ENCODE results near the gene ACTMAP. TPM values are rescaled to one million over a fixed set of nuclear protein-coding genes. Genes with fewer than 3 reads are reported as not detected.

The ACTMAP gene
- total RNA-seq, 1 experiment from 2014 or later: 16.8 TPM

GRCh38 chr19:40737102-40737644 lies 13.1 kb downstream of the ACTMAP start:
- ChIA-PET RAD21 (ENCODE audit: low non-redundant PET in 1 of 2, low total read pairs in 2 of 2, uncharacterized antibody in 2 of 2, unreplicated experiment in 2 of 2) (no interaction called here), POLR2A (no interaction called here), CTCF (no interaction called here)
- H4K20me1 ChIP-seq (ENCODE audit: insufficient read depth): no peaks in the 10 kb centered on the region
- H3K4me3 ChIP-seq (replicated peaks in 1 of 2; ENCODE audit: low read depth in 1 of 2, low read length in 2 of 2): no peak overlapping the region
- ATAC-seq (no peak), DNase-seq (ENCODE audit: low read depth, low spot score) (no peak)
- intact Hi-C loops (cut with micrococcal nuclease): no loop called here
- BruUV-seq (replicated peaks): no TSS peak
- peaks cover 14 to 17% of the 10 kb centered on the region in 2 experiments; a peak in 3 of 4 replicates for H3K36me3 ChIP-seq (ENCODE audit: control insufficient read depth in 1 of 2, insufficient read depth in 2 of 2, low read length in 2 of 2)
- H3K9me3 ChIP-seq (ENCODE audit: control insufficient read depth in 1 of 2, insufficient read depth in 1 of 2, low read depth in 1 of 2, low read length in 2 of 2): no peaks in the 10 kb centered on the region
- H2AFZ ChIP-seq (ENCODE audit: low read depth, low read length, poor library complexity, severe bottlenecking): no peak overlapping the region
- H3K27ac ChIP-seq (ENCODE audit: low read depth, low read length): no peak overlapping the region
- H3K27me3 ChIP-seq (ENCODE audit: insufficient read depth, low read length): no peaks in the 10 kb centered on the region
- H3K4me2 ChIP-seq (ENCODE audit: low read length): no peak overlapping the region
- no peak overlapping the region for H3K9ac ChIP-seq (ENCODE audit: low read length)
- TF ChIP-seq SP1 (IDR thresholded peaks at IDR 0.05; ENCODE audit: low read depth) (no peak), ELF1 (IDR thresholded peaks at IDR 0.05; ENCODE audit: borderline replicate concordance, low read depth) (no peak), SIN3A (IDR thresholded peaks at IDR 0.05; ENCODE audit: low read depth) (no peak), SRF (IDR thresholded peaks at IDR 0.05; ENCODE audit: low read depth) (no peak), CTCF (IDR thresholded peaks at IDR 0.05 in 2 of 3, conservative IDR thresholded peaks at IDR 0.05 in 1 of 3; ENCODE audit: borderline replicate concordance in 1 of 3, insufficient read depth in 1 of 3, low read depth in 2 of 3, low read length in 2 of 3) (no peak), ZNF274 (IDR thresholded peaks at IDR 0.05; ENCODE audit: low read depth, low read length) (no peak), CBX3 (IDR thresholded peaks at IDR 0.05; ENCODE audit: low read depth) (no peak), EGR1 (IDR thresholded peaks at IDR 0.05; ENCODE audit: low read depth) (no peak), CEBPB (IDR thresholded peaks at IDR 0.05; ENCODE audit: low read depth) (no peak), REST (IDR thresholded peaks at IDR 0.05; ENCODE audit: low read depth) (no peak), TCF7L2 (IDR thresholded peaks at IDR 0.05; ENCODE audit: borderline replicate concordance, extremely low read depth, insufficient read depth, insufficient read length) (no peak), POLR2A (IDR thresholded peaks at IDR 0.05; ENCODE audit: borderline replicate concordance, extremely low read depth, insufficient read depth, insufficient read length) (no peak), ZFX (IDR thresholded peaks at IDR 0.05) (no peak), RAD21 (IDR thresholded peaks at IDR 0.05; ENCODE audit: low read depth) (no peak)
- TF ChIP-seq, protein P1, sequence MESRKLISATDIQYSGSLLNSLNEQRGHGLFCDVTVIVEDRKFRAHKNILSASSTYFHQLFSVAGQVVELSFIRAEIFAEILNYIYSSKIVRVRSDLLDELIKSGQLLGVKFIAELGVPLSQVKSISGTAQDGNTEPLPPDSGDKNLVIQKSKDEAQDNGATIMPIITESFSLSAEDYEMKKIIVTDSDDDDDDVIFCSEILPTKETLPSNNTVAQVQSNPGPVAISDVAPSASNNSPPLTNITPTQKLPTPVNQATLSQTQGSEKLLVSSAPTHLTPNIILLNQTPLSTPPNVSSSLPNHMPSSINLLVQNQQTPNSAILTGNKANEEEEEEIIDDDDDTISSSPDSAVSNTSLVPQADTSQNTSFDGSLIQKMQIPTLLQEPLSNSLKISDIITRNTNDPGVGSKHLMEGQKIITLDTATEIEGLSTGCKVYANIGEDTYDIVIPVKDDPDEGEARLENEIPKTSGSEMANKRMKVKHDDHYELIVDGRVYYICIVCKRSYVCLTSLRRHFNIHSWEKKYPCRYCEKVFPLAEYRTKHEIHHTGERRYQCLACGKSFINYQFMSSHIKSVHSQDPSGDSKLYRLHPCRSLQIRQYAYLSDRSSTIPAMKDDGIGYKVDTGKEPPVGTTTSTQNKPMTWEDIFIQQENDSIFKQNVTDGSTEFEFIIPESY (IDR thresholded peaks at IDR 0.05; ENCODE audit: extremely low read depth, insufficient replicate concordance, low read length): no peak
- TF ChIP-seq, protein P2, sequence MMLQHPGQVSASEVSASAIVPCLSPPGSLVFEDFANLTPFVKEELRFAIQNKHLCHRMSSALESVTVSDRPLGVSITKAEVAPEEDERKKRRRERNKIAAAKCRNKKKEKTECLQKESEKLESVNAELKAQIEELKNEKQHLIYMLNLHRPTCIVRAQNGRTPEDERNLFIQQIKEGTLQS (IDR thresholded peaks at IDR 0.05): no peak
- no peaks in the 10 kb centered on the region for H3K79me2 ChIP-seq (ENCODE audit: insufficient read depth, low read length)
- no peaks in the 10 kb centered on the region for H3K9me2 ChIP-seq (ENCODE audit: insufficient read depth)
- H3K4me1 ChIP-seq (ENCODE audit: control insufficient read depth in 1 of 2, insufficient read depth in 2 of 2, low read length in 2 of 2): peaks cover 5 to 12% of the 10 kb centered on the region in 2 experiments; a peak in 3 of 4 replicates
